OCI-LY7 (cell line): ENCODE measurements around the gene SRC. TPM values are rescaled to one million over a fixed set of nuclear protein-coding genes. Genes with fewer than 3 reads are reported as not detected.

ENCODE experiments used
- BruUV-seq: library from RNA; stranded (reverse); fragments of 400-500 nt; replicated peaks from 2 replicates; lab custom pipeline; 2021; lab: Mats Ljungman, UMichigan
- CTCF ChIA-PET: fragments of 300-600 bp; sonication (Branson Sonifier 250); formaldehyde crosslinking; loops from one replicate; lab custom pipeline; 2022; ENCODE audit warnings: antibody characterized with exemption; ENCODE audit not compliant: unreplicated experiment; lab: Charles Lee
- POLR2A ChIA-PET: fragments of 300-600 bp; sonication (Branson Sonifier 250); formaldehyde crosslinking; loops from one replicate; lab custom pipeline; 2022; ENCODE audit warnings: antibody characterized with exemption; lab: Charles Lee
- DNase-seq: peaks from one replicate; pipeline ENCODE4 v3.0.0-alpha.2; 2015; ENCODE audit warnings: low spot score
- H2AFZ ChIP-seq: fragments of 200-600 bp; sonication (generic), shearing (Covaris generic); 2 replicates; pipeline ENCODE4 v1.6.1; 2014; ENCODE audit warnings: mild to moderate bottlenecking, antibody characterized with exemption, low read length, moderate library complexity
- H3K27ac ChIP-seq: fragments of 200-600 bp; sonication (generic); 2 replicates; pipeline ENCODE4 v1.5.1; 2014; ENCODE audit warnings: mixed run types, low read depth, mild to moderate bottlenecking, moderate library complexity, low read length, inconsistent platforms; ENCODE audit not compliant: poor library complexity, severe bottlenecking
- H3K36me3 ChIP-seq: fragments of 200-600 bp; sonication (generic); 2 replicates; pipeline ENCODE4 v1.6.1; 2014; ENCODE audit warnings: mild to moderate bottlenecking, antibody characterized with exemption, low read length, moderate library complexity, mixed read lengths; ENCODE audit not compliant: insufficient read depth
- H3K4me1 ChIP-seq: fragments of 200-600 bp; sonication (generic); 2 replicates; pipeline ENCODE4 v1.5.1; 2014; ENCODE audit warnings: mild to moderate bottlenecking, low read length; ENCODE audit not compliant: insufficient read depth, poor library complexity, severe bottlenecking
- H3K4me2 ChIP-seq: fragments of 200-600 bp; sonication (generic); 2 replicates; pipeline ENCODE4 v1.6.1; 2014; ENCODE audit warnings: mild to moderate bottlenecking, low read length
- H3K4me3 ChIP-seq: fragments of 200-600 bp; sonication (generic); 2 replicates; pipeline ENCODE4 v1.5.1; 2014; ENCODE audit warnings: mild to moderate bottlenecking, low read depth, low read length; ENCODE audit not compliant: poor library complexity, severe bottlenecking
- H3K79me2 ChIP-seq: fragments of 200-600 bp; sonication (generic); 2 replicates; pipeline ENCODE4 v1.6.1; 2016; ENCODE audit warnings: low read depth, mild to moderate bottlenecking, low read length, moderate library complexity, mixed read lengths; ENCODE audit not compliant: insufficient read depth
- H3K9me2 ChIP-seq: fragments of 200-600 bp; sonication (generic); 2 replicates; pipeline ENCODE4 v1.6.1; 2016; ENCODE audit warnings: mild to moderate bottlenecking, low read length, mixed read lengths; ENCODE audit not compliant: insufficient read depth
- H3K9me3 ChIP-seq: fragments of 200-600 bp; sonication (generic); 2 replicates; pipeline ENCODE4 v1.6.1; 2014; ENCODE audit warnings: mild to moderate bottlenecking, mixed run types, low read length, mixed read lengths
- H4K20me1 ChIP-seq: fragments of 200-600 bp; sonication (generic); 2 replicates; pipeline ENCODE4 v1.6.1; 2014; ENCODE audit warnings: mild to moderate bottlenecking, antibody characterized with exemption, low read length, moderate library complexity, mixed read lengths; ENCODE audit not compliant: insufficient read depth
- EZH2phosphoT487 ChIP-seq: fragments of 200-600 bp; sonication (generic); IDR thresholded peaks from 2 replicates; pipeline ENCODE4 v1.6.1; 2018; ENCODE audit warnings: low read depth, borderline replicate concordance, mild to moderate bottlenecking, mixed run types, antibody characterized with exemption, low read length, moderate library complexity, mixed read lengths
- intact Hi-C: fragments of 100-400 bp; cut with micrococcal nuclease; formaldehyde crosslinking; loops from one replicate; pipeline ENCODE4 v1.10.0; 2022; ENCODE audit not compliant: unreplicated experiment
- total RNA-seq, 2 experiments: library from RNA; depleted of rRNA in 1 of 2; stranded (reverse); fragments of >200 nt in 1 of 2; shearing (Covaris generic) in 1 of 2; gene quantifications; 2 replicates each; pipeline ENCODE4 v1.2.3, GENCODE V29; 2014 to 2022
- TF ChIP-seq, protein P1 (sequence below): fragments of 200-600 bp; sonication (generic); conservative IDR thresholded peaks from 2 replicates; pipeline ENCODE4 v1.5.1; 2014; ENCODE audit warnings: mild to moderate bottlenecking, antibody characterized with exemption, low read length, moderate library complexity, mixed read lengths

The SRC gene
- total RNA-seq, 2 experiments from 2014 or later = 0.72 to 3.7 TPM

DNA sequence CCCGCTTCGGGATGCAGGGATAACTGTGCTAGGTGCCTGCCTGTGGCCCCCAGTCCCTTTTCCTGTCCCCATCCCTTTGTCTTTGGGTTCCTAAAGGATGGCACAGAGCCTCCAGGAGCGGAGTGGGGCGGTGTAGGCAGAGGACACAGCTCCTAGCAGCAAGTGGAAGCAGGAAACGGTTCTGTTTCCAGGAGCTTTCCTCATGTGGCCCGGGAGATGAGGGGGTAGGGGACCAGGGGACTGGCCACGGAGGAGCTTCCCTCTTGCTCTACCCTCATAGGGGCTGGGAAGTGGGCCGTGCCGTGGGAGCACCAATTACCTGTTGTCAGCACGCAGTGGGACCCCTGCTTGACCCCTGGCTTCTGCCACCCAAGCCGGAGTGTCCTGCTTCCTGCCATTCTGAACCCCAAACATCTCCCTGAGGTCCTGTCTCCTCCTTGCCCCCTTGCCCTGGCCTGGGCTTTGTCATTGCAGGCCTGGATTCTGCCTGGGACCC lies 76.9 kb downstream of the SRC start:
- Histone ChIP-seq H3K4me3 (no peak overlapping the region), H2AFZ (no peak overlapping the region), H3K4me1 (no peaks in the 10 kb centered on the region), H3K27ac (no peak overlapping the region), H3K79me2 (no peaks in the 10 kb centered on the region), H3K9me2 (no peaks in the 10 kb centered on the region), H3K9me3 (no peaks in the 10 kb centered on the region), H4K20me1 (no peaks in the 10 kb centered on the region), H3K4me2 (no peak overlapping the region), H3K36me3 (no peaks in the 10 kb centered on the region)
- DNase-seq = no peak
- CTCF ChIA-PET = no interaction called here
- BruUV-seq = no TSS peak
- intact Hi-C loops = no loop called here
- POLR2A ChIA-PET = interaction anchor here (0.8 kb wide), 1 partner anchor 391 kb away, joined by 6 read pairs; no protein-coding TSS in a partner anchor
- TF ChIP-seq EZH2phosphoT487 = no peak
- TF ChIP-seq, protein P1, sequence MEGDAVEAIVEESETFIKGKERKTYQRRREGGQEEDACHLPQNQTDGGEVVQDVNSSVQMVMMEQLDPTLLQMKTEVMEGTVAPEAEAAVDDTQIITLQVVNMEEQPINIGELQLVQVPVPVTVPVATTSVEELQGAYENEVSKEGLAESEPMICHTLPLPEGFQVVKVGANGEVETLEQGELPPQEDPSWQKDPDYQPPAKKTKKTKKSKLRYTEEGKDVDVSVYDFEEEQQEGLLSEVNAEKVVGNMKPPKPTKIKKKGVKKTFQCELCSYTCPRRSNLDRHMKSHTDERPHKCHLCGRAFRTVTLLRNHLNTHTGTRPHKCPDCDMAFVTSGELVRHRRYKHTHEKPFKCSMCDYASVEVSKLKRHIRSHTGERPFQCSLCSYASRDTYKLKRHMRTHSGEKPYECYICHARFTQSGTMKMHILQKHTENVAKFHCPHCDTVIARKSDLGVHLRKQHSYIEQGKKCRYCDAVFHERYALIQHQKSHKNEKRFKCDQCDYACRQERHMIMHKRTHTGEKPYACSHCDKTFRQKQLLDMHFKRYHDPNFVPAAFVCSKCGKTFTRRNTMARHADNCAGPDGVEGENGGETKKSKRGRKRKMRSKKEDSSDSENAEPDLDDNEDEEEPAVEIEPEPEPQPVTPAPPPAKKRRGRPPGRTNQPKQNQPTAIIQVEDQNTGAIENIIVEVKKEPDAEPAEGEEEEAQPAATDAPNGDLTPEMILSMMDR = no peak

DNA sequence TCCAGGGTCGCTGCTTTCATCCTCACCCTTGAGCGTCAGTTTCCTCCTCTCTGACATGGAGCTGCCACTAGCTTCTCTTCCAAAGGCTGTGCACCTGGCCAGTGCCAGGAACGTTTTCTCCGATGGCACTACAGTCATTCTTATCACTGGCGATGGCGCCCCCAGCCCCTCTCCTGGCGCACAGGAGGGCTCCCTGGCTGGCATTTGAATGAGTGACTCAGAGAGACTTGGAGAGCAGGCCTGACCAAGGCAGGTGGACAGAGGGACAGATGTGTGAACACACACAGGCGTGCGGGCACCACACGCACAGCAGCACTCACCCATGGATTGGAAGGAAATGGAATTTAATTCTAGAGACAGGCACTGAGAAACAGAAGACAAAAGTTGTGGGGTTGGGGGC lies 77.6 kb downstream of the SRC start:
- no TSS peak for BruUV-seq
- no peaks in the 10 kb centered on the region for H4K20me1 ChIP-seq
- no peak overlapping the region for H3K4me2 ChIP-seq
- POLR2A ChIA-PET = no interaction called here
- H3K9me3 ChIP-seq = no peaks in the 10 kb centered on the region
- H2AFZ ChIP-seq = no peak overlapping the region
- intact Hi-C loops = no loop called here
- H3K4me1 ChIP-seq = no peaks in the 10 kb centered on the region
- H3K4me3 ChIP-seq = no peak overlapping the region
- DNase-seq = no peak
- TF ChIP-seq EZH2phosphoT487 = no peak
- TF ChIP-seq, protein P1 = no peak
- H3K79me2 ChIP-seq = no peaks in the 10 kb centered on the region
- no peaks in the 10 kb centered on the region for H3K9me2 ChIP-seq
- CTCF ChIA-PET = no interaction called here
- no peaks in the 10 kb centered on the region for H3K36me3 ChIP-seq
- no peak overlapping the region for H3K27ac ChIP-seq

DNA sequence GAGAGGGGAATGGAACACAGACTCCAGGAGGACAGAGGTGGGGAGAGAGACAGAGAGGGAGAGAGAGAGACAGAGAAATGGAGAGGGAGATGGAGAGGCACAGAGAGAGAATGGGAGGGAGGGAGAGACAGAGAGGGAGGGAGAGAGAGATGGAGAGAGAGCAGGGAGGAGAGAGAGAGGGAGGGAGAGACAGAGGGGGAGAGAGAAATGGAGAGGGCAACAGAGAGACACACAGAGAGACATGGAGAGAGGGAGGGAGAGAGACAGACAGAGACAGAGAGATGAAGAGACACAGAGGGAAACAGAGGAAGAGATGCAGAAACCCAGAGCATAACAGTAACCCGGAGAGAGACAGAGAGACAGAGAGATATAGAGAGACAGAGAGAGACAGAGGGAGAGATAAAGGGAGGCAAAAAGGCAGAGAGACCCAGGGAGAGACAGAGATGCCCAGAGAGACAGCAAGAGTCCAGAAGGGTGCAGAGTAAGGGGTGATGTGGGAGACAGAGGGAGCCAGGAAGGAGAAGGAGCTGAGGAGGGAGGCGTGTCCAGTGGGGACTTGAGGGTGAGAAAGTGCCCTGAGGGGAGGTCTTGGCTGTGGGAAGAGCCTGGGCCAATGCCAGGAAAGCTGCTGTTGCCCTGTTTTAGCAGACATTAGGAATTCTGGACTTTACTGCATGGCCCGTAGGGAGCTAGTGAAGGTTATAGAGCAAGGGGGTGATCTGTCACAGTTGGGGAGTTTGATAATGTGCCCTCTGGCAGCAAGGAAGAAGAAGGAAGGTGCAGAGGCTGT lies 78.3 kb downstream of the SRC start:
- no peaks in the 10 kb centered on the region for H3K36me3 ChIP-seq
- no TSS peak for BruUV-seq
- H3K9me3 ChIP-seq = no peaks in the 10 kb centered on the region
- no peaks in the 10 kb centered on the region for H4K20me1 ChIP-seq
- H3K4me1 ChIP-seq = no peaks in the 10 kb centered on the region
- no peak overlapping the region for H3K27ac ChIP-seq
- no peaks in the 10 kb centered on the region for H3K9me2 ChIP-seq
- no peak for DNase-seq
- no peak overlapping the region for H3K4me2 ChIP-seq
- no peak overlapping the region for H2AFZ ChIP-seq
- H3K79me2 ChIP-seq = no peaks in the 10 kb centered on the region
- intact Hi-C loops = no loop called here
- CTCF ChIA-PET = no interaction called here
- POLR2A ChIA-PET = interaction anchor here (0.6 kb wide), 2 partner anchors 12 to 147 kb away, joined by 3 read pairs; no protein-coding TSS in a partner anchor
- H3K4me3 ChIP-seq = no peak overlapping the region
- TF ChIP-seq, protein P1 = no peak
- no peak for TF ChIP-seq EZH2phosphoT487
